ENCODE measurements around the gene BNC2. TPM values are rescaled to one million over a fixed set of nuclear protein-coding genes. Genes with fewer than 3 reads are reported as not detected.
A peak's percentile ranks its signal among the peaks of the same experiment; 100 is the strongest.

BNC2 gene
- total RNA-seq, 4 donors from 2014 or later, result 3.9 to 45.4 (median 13.1) TPM

- no peak for DNase-seq
- Histone ChIP-seq H3K27ac (peak overlapping the region in 1 of 4 donors; percentile 49), H3K4me3 (no peak overlapping the region), H3K4me1 (no peaks in the 10 kb centered on the region), H3K9me3 (no peaks in the 10 kb centered on the region), H3K27me3 (no peaks in the 10 kb centered on the region), H3K36me3 (no peaks in the 10 kb centered on the region)
- TF ChIP-seq POLR2A (IDR thresholded peaks at IDR 0.05), result no peak
- TF ChIP-seq, protein P1, sequence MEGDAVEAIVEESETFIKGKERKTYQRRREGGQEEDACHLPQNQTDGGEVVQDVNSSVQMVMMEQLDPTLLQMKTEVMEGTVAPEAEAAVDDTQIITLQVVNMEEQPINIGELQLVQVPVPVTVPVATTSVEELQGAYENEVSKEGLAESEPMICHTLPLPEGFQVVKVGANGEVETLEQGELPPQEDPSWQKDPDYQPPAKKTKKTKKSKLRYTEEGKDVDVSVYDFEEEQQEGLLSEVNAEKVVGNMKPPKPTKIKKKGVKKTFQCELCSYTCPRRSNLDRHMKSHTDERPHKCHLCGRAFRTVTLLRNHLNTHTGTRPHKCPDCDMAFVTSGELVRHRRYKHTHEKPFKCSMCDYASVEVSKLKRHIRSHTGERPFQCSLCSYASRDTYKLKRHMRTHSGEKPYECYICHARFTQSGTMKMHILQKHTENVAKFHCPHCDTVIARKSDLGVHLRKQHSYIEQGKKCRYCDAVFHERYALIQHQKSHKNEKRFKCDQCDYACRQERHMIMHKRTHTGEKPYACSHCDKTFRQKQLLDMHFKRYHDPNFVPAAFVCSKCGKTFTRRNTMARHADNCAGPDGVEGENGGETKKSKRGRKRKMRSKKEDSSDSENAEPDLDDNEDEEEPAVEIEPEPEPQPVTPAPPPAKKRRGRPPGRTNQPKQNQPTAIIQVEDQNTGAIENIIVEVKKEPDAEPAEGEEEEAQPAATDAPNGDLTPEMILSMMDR (IDR thresholded peaks at IDR 0.05), result no peak
These were observed 452.7 kb downstream of the BNC2 start for GRCh38 chr9:16417749-16418148.

- TF ChIP-seq, protein P1 (IDR thresholded peaks at IDR 0.05), result no peak
- no peak for TF ChIP-seq POLR2A (IDR thresholded peaks at IDR 0.05)
- H3K4me1 ChIP-seq, result no peaks in the 10 kb centered on the region
- DNase-seq, result no peak
- H3K36me3 ChIP-seq, result no peaks in the 10 kb centered on the region
- H3K27me3 ChIP-seq, result no peaks in the 10 kb centered on the region
- H3K4me3 ChIP-seq, result no peak overlapping the region
- H3K9me3 ChIP-seq, result no peaks in the 10 kb centered on the region
- H3K27ac ChIP-seq, result peak overlapping the region in 1 of 4 donors; percentile 49
These were observed 453.3 kb downstream of the BNC2 start for GRCh38 chr9:16417161-16417560.

GRCh38 chr9:16414451-16414850 lies 456.0 kb downstream of the BNC2 start:
- DNase-seq, result no peak
- no peaks in the 10 kb centered on the region for H3K4me1 ChIP-seq
- no peaks in the 10 kb centered on the region for H3K27me3 ChIP-seq
- H3K36me3 ChIP-seq, result no peaks in the 10 kb centered on the region
- peak overlapping the region in 1 of 4 donors; percentile 5 for H3K27ac ChIP-seq
- no peak for TF ChIP-seq POLR2A (IDR thresholded peaks at IDR 0.05)
- TF ChIP-seq, protein P1 (IDR thresholded peaks at IDR 0.05), result no peak
- no peaks in the 10 kb centered on the region for H3K9me3 ChIP-seq
- H3K4me3 ChIP-seq, result no peak overlapping the region

DNA sequence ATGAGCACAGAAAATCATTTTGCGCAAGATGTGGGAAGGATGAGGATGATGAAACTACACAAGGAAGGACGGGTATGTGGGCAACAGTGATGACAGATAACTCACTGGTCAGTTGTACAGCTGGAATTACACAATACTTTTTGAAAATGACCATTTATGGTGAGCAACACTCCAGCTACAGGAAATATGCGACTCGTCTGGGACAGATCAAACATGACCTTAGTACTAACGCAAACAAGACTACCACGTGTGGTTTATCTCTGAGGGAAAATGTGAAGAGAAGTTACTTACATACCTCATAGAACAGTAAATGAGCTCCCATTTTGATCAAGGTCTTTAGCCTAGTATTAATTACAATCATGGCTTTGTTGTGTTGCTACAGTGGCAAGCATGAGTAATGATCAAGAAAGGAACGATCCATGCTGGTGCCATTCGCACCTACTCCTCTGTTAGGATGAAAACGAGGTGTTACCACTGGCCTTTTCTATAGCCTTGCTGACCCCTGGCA lies 456.9 kb downstream of the BNC2 start:
- Histone ChIP-seq H3K36me3 (no peaks in the 10 kb centered on the region), H3K9me3 (no peaks in the 10 kb centered on the region), H3K27ac (peak overlapping the region in 2 of 4 donors; percentile 5 to 22), H3K4me3 (no peak overlapping the region), H3K27me3 (no peaks in the 10 kb centered on the region), H3K4me1 (no peaks in the 10 kb centered on the region)
- no peak for DNase-seq
- no peak for TF ChIP-seq POLR2A (IDR thresholded peaks at IDR 0.05)
- TF ChIP-seq, protein P1 (IDR thresholded peaks at IDR 0.05), result no peak

DNA sequence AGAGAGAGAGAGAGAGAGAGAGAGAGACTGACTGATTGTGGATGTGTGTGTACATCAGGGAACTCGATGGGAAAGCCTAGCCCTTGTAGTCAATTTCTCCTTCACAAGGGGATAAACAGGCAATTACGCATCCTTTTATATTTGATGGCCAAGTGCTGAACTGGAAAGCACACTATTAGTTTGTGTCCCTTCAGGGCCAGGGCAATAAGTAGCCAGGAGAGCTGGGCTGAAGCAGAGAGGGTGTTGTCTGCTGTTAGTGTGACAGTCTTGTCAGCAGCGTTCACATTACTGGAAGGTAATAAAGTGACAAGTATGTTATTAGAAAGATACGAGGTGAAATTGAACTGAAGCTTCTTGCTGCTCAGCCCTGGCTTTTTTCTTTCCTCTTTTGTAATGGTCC lies 457.7 kb downstream of the BNC2 start:
- DNase-seq, result no peak
- Histone ChIP-seq H3K4me1 (no peaks in the 10 kb centered on the region), H3K36me3 (no peaks in the 10 kb centered on the region), H3K9me3 (no peaks in the 10 kb centered on the region), H3K27me3 (no peaks in the 10 kb centered on the region), H3K4me3 (no peak overlapping the region), H3K27ac (no peak overlapping the region)
- TF ChIP-seq POLR2A (IDR thresholded peaks at IDR 0.05), result no peak
- TF ChIP-seq, protein P1 (IDR thresholded peaks at IDR 0.05), result no peak

DNA sequence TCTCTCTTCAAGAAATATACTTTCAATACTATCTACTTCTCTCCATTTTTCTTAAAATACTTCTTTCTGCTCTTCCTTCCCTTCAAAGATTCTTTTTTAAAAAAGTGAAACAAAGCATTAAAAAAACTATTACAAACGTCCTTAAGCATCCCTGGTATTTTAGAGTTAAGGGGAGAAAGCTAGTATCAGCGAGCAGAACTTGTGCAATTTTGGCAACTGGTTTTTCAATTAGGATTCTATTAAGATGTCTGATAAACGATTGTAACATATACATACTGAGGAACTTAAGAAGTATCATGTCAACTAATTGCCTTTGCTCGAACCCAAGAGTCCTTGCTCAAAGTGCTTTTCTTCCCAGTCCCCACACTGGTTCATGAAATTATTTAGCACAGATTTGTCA lies 459.2 kb downstream of the BNC2 start:
- Histone ChIP-seq H3K4me1 (no peaks in the 10 kb centered on the region), H3K27me3 (no peaks in the 10 kb centered on the region), H3K9me3 (no peaks in the 10 kb centered on the region), H3K27ac (no peak overlapping the region), H3K4me3 (no peak overlapping the region), H3K36me3 (no peaks in the 10 kb centered on the region)
- DNase-seq, result no peak
- TF ChIP-seq, protein P1 (IDR thresholded peaks at IDR 0.05), result no peak
- no peak for TF ChIP-seq POLR2A (IDR thresholded peaks at IDR 0.05)

All from Peyer's patch (tissue), 4 donors.